ENCODE measurements around the gene PGGT1B.

The PGGT1B gene

DNA sequence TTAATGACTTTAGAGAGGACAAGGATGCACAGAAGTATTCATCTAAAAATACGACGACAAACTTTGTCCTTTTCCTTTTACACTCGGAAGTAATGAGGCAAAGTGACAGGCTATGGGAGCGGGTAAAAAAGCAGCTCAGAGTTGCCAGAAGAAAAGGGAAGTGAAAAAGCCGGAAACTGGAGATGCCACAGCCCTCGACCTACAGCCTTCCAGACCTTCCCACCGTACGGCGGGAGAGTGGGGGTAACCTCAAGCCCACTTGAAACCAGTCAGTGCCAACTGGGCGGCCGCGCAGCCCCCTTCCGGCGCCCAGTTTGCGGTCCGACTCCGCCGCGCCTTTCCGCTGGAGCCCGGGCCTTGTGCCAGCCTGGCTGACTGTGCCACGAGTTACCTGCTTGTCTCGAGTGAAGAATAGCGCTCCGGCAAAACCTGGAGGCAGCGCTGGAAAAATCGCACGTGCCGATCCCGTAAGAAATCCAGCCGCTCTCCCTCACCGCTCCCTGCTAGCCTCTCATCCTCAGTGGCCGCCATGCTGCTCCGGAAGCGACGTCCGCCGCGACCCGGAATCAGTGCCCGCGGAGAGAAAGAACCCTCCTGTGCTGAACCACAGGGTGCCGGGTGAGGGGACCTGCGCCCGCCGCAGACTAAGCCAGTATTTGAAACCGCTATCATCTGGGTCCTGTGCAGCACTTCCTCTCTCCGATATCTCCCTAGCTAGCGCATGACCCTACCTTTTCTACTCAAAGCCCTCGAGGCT is at the start of gene PGGT1B:
PGGT1B (minus strand) TSS at position 557 of the 757 bp plus-strand sequence; CDS start at position 531, 26 bp downstream.
- DNase-seq, result peak; percentile 58 to 66

DNA sequence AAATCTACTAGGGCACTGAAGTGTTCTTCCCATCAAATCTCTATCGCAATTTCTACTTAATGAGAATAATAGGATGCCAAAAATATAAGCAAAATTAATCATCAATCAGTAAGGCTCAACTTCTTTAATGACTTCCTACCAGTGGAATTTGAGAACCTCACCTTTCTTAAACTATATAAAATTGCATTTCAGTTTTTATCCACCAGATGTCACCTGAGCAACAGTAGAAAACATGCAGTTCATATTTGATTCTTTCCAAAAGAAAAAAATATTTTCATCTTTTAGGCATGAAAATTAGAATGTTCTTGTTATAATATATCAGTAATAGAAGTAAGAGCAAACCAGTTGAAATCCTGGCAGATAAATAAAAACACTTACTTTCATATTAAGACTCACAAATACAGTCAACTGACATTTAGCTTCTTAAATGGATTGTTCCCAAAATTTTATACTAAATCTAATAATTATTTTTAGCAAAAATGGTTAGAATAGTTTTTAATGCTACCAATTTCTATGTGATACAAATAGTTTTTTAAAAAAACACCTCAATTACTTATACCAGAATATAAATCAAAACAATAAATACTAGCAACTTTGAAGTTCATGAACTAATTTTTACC is 47.2 kb upstream of the PGGT1B start:
- no peak for DNase-seq

DNA sequence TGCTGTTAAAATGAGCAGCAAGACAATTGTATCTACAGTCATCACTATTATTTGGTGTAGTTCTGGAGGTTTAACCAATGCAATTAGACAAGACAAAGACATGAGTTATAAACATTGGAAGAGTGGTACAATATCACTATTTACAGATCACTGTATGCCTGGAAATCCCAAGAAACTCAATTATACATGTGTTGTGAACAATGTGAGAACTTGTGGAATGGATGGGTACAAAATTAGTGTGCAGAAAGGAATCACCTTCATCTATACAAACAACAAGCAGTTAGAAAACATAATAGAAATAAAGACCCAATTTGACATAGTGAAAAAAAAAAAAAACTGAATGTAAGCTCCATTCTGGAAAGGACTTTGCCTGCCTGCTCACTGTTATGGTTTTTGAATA is 46.1 kb upstream of the PGGT1B start:
- no peak for DNase-seq

DNA sequence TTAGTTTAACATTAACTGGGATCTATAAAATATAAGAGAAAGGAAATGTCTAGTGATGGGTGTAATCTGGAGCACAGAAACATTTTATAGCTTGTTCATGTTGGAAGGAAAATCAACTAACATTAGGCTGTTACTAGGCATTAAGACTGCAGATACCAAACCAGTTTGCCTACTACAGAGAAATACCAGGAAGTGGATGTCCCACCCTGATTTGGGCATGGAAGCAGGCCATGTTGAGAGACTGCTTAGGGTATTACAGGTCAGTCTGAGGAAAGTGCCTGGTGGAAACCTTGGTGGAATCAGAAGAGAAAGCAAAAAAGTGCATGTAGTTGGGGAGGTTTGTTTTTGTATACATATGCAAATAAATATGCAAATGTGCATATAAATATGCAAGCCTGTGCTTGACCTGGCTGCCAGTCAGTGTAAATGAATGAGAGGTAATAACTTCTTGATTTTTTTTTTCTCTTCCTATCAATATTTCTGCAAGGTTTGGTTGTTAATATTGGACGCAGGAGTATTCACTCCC is 43.4 kb upstream of the PGGT1B start:
- no peak for DNase-seq

DNA sequence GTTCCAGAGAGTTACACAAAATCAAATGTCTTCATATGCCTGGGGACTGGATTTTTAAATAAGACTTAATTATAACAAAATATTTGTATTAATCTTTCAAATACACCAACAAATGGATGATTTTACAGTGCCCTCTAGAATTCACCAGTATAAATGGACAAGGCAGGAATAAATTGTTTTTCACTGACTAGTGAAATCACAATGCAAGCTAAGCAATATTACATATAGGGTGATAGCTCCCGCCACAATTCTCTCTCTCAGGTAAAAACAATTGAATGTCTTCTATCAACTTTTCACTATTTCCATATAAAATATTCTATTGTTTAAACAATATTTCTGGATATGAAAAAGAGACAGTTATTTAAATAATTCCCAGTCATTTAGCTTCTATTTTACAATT is 41.8 kb upstream of the PGGT1B start:
- no peak for DNase-seq

DNA sequence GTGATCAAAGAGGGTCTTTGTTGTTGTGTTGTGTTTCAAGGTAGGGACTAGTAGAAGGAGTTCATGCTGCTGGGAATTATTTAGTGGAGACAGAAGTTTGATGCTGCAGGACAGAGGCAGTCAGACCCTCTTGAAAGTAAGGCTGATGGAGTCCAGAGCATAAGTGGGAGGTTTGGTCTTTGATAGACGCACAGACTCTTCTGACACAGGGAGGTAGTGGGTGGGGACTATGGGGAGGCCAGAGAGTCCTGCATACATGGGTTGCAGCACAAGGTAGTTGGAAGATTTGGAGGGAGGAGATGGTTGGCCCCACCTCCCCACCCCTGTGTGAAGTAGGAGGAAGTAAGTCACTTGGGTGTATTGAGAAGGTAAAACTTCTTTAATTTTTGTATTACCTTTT is 36.1 kb upstream of the PGGT1B start:
- DNase-seq, result no peak

DNA sequence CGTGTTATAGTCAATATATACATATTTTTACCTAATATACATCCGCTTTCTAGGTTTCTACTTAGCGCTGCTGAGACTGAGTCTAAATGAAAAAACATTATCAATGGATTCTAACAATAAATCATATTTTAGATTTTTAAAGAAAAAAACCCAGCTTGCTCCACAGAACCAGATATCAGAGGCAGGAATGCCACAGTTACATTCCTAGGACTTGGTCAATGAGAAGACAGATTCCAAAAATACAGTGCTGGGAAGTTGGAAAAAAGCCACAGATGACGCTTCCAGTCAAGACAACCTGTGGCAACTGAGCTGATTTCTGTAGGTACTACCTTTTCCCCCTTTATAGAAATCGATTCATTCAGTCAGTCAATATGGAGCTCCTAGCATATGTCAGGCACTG is 34.4 kb upstream of the PGGT1B start:
- no peak for DNase-seq

DNA sequence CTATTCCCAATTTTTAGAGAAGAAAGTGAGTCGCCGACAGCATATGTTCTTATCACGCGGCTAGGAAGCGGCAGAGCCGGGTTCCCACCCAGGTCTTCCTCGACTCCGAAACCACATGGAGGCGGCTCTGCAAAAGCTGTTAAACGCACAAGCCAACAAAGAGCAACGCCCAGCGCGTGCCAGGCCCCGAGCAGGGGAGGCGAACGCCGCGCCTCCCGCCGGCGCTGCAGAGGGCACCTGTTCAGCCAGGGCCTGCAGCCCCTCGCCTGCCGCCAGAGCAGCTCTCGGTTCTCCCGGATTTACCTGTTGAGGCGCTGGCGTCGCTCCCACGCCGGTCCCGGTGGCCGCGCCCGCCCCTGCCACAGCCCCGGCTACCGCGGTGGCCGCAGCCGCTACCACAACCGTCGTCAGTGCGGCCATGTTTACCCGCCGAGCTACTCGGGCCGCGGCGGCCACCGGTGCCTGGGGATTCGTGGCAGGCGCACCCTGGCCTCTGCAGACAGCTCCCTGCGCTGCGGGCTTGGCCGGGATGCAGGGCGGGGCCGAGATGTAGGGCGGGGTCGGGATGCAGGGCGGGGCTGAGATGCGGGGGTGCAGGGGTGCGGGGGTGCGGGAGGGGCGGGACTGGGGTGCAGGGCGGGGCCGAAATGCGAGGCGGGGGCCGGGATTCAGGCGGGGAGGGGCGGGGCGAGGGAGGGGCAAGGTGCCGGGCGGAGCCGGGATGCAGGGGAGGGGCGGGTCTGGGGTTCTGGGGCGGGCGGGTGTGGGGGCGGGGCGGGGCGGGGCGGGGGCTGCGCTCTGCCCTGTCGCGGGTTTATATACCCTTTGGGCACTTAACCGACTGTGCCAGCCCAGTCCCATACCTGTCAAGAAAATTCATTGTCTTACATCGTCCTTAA is 33.7 kb upstream of the PGGT1B start, which contains the start of gene CCDC112:
CCDC112 (minus strand) TSS at position 531 of the 899 bp plus-strand sequence; CDS start at position 420, 111 bp downstream.
- DNase-seq, result peak; percentile 77 to 80

DNA sequence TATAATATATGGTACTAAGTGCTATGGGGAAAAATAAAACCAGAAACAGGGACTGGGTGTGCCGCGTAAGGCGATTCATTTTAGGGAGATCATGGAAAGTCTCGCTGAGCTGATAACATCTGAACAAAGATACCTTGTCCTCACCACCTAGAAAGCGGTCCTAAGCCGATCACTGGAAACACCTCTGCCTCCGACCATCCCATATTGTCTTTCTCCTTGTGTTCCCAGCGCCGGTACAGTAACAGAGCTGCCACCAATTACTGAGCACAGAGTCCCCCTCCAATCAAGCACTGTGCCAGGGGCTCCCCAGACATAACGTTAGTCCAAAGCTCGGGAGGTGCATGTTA is 33.1 kb upstream of the PGGT1B start:
- DNase-seq, result no peak

DNA sequence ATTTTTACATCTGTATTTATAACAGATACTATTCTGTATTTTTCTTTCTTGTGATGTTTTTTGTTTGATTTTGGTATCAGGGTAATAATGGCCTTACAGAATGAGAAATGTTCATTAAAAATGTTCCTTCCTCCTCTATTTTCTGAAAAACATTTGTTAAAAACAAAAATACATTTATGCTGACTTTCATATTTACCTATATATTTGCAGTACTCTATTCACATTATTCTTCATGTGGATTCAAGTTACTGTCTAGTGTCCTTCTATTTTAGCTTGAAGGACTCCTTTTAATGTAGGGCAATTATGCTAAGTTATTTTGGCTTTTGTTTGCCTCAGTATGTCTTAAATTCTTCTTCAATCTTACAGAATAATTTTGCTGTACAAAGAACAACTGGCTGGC is 28.7 kb upstream of the PGGT1B start:
- no peak for DNase-seq

DNA sequence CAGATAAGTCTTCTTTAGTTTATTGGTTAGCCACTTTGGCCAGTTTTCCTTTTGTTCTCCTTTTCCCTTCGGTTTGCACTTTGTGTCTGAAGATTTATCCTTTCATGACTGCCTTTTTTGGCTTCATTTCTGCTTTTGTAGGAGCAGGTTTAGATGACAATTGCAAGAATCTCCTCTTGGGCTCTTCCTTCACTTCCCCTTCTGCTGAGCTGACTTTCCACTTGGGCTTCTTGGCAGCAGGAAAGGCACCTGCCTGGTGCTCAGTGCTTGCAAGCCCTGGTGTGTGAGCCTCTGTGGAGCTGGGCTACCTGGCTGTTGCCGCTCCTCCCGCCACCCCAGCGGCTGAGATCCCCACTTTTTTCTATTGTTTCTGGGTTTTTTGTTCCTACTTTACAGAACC is 26.4 kb upstream of the PGGT1B start:
- DNase-seq, result no peak

DNA sequence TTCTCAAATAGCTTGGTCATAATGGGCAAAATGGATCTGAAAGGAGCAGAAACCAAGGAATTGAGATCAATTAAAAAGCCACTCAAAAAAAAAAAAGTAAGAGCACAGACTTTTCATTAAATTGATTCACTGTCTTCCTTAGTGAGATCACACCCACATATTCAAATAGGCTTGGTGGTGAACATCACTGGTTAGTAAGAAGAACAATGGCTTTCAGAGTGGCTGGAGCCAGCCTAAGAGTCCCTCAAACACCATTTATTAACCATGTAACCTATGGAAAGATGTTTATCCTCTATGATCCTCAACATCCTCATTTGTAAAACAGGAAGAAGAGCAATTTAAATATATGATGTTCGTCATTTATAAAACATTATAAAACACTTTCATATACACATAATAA is 21.3 kb upstream of the PGGT1B start:
- no peak for DNase-seq

DNA sequence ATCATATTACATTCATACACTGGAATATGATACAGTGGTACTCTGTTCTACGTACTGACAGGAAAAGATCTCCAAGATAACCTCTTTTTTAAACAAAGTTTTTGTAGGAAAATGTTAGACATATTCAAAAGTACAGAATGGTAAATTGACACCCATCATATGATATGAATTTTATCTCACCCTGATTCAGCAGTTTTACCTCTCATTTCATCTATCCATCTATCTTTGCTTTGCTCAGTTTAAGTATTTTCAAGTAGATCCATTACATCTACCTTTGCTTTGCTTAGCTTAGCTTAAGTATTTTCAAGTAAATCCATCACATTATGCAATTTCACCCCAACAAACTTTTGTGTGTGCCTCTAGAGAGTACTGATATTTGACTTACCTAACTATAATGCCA is 19.5 kb upstream of the PGGT1B start:
- no peak for DNase-seq

DNA sequence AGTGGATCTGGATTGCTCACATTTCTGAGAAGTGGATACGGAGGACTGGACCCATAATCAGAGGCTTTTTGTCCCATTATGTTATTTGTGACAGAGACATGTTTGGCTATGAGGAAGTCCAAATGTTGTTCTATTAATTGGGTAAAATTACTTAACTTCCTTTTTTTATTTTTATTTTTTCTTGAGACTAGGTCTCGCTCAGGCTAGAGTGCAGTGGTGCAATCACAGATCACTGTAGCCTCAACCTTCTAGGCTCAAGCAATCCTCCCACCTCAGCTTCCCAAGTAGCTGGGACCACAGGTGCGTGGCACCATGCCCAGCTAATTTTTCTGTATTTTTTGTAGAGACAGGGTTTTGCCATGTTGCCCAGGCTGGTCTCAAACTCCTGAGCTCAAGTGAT is 11.9 kb upstream of the PGGT1B start:
- no peak for DNase-seq

DNA sequence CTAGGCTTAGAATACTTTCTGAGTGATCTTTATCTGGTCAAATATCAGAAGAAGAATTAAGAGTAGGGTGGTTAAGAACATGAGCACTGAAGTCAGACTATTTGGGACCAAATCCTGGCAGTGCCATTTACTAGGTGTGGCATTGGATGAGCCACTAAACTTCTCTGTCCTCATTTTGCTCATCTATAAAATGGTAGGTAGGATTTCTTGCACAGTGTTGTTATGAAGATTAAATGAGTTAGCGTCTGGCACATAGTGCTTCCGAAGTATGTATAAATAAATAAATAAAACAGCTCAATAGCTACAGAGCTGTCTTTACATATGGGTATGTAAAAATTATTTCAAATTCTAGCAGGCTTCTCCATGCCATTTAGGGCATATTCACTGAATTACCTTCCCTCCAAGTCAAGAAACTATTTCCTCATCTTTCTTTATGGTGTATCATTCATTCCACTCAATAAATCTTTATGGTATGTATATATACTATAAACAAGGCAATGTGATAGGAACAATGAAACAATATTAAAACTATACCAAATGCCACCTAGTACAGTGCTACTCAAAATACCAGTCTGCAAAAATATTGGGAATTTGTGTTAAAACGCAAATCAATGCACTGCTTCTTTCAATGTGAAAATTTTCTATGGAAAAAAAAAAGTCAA is 9.8 kb upstream of the PGGT1B start:
- DNase-seq, result no peak

DNA sequence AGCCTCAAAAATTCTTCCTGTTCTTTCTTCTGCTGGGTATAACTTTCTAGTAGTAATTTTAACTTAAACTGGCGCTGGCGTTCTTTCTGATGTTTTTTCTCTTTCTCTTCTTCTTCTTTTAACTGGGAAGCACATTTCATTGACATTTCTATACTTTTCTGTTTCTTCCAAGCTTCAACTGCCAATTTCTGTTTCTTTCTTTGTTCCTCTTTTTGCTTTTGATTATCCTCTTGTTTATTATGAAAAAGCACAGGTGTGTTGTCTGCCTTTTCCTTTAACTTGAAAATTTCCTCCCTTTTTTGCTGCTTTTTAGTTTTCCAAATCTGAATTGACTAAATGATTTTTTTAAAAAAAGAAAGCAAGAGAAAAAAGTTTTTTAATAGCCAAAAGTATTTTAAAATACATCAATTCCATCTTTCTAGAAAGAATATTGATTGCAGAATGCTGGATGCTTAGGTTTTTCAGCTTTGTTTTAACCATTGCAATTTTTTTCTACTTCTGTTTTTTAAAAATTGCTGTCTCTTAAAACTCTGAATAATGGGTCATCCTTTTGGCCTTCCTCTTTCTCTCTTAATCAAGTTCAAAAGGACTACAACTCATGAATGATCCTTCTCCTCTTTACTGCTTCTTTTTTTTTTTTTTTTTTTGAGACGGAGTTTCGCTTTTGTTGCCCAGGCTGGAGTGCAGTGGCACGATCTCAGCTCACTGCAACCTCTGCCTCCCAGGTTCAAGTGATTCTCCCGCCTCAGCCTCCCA is 8.8 kb upstream of the PGGT1B start:
- no peak for DNase-seq

DNA sequence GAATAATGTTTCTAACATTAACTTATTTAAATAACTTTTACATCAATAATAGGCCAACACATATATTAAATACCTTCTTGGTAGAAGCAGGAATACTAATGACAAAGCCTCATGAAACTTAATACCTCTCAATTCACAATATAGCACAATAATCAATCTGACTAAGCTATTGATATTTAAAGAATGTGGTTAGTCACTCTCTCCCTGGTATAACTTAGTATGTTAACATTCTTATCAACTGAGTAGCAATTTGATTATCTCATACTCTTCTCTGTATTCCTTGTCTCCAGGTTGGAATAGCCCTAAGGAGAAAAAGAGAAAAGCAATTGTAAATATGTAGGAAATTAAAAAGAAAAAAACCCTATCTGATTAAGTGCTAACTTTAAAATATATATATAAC is 4.9 kb upstream of the PGGT1B start:
- DNase-seq, result no peak

DNA sequence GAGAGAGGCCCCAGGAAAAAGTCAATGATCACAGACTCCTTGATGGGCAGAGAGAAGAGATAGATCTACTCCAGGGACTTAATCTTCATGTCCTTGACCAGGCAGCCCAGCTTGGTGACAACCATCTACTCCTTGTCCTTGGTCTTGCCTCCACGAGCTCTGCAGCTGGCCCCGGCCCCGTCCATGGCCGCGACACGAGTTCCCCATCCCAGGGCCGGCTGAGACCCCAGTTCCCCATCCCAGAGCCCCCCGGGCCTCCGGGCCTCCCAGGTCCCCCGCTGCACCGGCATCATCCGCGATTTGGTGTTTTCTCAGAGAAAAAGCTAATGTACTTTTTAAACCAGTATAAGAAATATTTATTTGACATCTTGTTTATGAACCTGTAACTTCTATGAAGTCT is 2.5 kb upstream of the PGGT1B start:
- no peak for DNase-seq

DNA sequence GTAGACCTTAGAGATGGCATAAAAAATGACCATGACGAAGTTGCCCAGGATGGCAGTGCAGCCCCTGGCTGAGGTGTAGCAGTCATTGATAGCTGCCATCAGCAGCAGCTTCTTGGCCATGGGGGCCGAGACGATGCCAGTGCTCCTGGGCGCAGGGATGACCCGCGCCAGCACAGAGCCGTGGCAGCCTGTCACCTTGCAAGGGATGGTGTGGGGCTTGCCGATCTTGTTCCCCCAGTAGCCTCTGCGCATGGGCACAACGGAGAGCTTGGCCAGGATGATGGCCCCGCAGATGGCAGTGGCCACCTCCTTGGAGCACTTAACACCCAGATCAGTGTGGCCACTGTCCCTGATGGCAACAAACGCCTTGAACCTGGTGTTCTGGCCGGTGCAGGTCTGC is 2.1 kb upstream of the PGGT1B start:
- DNase-seq, result no peak

DNA sequence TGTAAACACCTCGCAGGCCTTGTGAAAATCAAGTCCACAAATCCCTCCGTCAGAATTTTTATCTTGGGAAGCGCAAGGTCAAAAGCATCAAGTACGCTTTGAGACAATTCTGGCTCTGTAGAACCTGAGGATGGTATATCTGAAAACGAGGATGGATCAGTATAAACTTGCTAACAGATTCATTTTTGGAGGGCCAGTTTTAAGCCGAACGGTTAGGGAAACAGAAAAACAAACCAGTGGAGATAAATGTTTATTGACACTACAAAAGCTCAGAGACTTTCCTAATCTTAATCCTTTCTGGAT is 352 bp upstream of the PGGT1B start:
- DNase-seq, result no peak

DNA sequence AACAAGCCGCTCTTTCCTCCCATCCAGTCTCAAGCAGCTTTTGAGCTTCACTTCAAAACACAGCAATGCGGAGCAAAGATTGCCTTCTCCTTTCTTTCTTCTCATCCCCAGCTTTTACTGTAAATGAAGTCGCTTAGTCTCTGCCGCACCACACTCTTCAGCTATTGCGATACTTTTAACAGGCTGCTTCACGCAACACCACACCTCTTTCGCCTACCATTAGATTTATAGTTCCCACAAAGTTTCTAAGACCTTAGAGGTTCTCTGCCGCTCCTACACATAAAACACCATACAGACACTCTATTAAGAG is 711 bp downstream of the PGGT1B start:
- DNase-seq, result no peak

DNA sequence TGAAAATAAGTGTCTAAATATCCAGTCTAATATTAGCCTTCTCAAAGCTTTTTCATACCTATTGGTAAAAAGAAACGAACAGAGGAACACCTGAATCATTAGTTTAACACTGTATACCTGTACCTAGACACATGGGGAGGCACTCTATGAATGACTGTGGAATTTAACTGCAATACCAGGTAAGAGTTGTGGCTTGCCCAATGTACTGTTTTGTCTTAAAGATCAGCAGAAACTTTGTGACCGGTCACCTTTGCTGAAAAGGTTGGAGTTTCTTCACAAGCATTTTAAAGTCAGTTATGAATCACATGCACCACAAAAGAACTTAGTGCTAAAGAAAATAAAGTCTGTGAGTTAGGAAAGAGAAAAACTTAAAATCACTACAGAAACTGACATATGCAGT is 2.4 kb downstream of the PGGT1B start:
- DNase-seq, result no peak

DNA sequence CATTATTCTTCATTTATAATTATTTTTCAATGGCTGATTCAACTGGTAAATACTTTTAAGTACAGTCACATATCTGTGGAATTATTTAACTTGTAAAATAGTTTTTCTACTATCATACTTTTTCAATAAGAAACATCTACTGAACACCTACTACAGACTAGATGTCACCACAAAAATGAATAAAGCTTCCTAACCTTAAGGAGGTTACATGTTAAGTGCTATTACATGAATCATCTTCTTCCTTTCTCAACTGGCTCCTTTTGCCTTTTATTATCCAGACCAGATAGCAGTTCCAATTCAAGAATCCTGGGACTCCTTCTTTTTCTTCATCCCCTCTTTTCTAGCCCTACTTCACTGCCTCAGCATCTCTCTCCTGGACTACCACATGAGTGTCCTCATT is 4.7 kb downstream of the PGGT1B start:
- DNase-seq, result no peak

Data from stimulated activated CD4-positive, alpha-beta T cell treated with anti-CD3 and anti-CD28 coated beads, Interleukin-2, amount 100 ng/mL, for 48 hours (primary cell).